ENCODE results near the gene ACOT13.
"Not testable (repeated sequence)": the region's sequence is repeated elsewhere in the genome, so short reads cannot be mapped to it uniquely, and the experiment has no call there.

DNA sequence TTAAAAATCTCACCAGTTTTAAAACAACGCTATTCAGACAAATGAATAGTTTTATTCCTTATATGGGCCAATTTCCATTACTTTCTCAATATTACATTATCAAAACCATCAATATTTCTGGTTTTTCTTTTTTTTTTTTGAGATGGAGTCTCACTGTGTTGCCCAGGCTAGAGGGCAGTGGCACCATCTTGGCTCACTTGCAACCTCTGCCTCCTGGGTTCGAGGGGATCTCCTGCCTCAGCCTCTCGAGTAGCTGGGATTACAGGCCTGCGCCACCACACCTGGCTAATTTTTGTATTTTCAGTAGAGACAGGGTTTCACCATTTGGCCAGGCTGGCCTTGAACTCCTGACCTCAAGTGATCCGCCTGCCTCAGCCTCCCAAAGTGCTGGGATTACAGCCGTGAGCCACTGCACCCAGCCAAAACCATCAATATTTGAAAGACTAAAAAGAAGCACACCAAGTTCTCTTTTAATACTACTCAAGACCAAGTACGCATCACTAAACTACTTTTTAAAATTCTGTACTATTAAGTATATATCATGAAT is 49.8 kb downstream of the ACOT13 start:
- not testable (repeated sequence) for TF ChIP-seq CTBP1 (IDR thresholded peaks at IDR 0.05; ENCODE audit: borderline replicate concordance); FOXM1 (IDR thresholded peaks at IDR 0.05; ENCODE audit: borderline replicate concordance); FOXA1 (IDR thresholded peaks at IDR 0.05); FOXK2 (IDR thresholded peaks at IDR 0.05); TARDBP (IDR thresholded peaks at IDR 0.05); SP1 (IDR thresholded peaks at IDR 0.05); BHLHE40 (IDR thresholded peaks at IDR 0.05; ENCODE audit: borderline replicate concordance); LEF1 (IDR thresholded peaks at IDR 0.05; ENCODE audit: borderline replicate concordance); ELF4 (IDR thresholded peaks at IDR 0.05); ZNF384 (IDR thresholded peaks at IDR 0.05)
- TF ChIP-seq, protein P1, sequence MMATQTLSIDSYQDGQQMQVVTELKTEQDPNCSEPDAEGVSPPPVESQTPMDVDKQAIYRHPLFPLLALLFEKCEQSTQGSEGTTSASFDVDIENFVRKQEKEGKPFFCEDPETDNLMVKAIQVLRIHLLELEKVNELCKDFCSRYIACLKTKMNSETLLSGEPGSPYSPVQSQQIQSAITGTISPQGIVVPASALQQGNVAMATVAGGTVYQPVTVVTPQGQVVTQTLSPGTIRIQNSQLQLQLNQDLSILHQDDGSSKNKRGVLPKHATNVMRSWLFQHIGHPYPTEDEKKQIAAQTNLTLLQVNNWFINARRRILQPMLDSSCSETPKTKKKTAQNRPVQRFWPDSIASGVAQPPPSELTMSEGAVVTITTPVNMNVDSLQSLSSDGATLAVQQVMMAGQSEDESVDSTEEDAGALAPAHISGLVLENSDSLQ (IDR thresholded peaks at IDR 0.05), result not testable (repeated sequence)

Measured in HEK293T (cell line).